Measurements from ENCODE around the gene FIGN. TPM values are rescaled to one million over a fixed set of nuclear protein-coding genes. Genes with fewer than 3 reads are reported as not detected.

The FIGN gene
- polyA plus RNA-seq, 1 donor from 2014 or later, result 0.71 TPM

GRCh38 chr2:163558251-163559021 is 177.4 kb downstream of the FIGN start:
- Histone ChIP-seq H3K79me2 (replicated peaks; ENCODE audit: insufficient read depth, low read length) (no peaks in the 10 kb centered on the region), H3F3A (ENCODE audit: insufficient read depth, low read length, poor library complexity, severe bottlenecking) (no peaks in the 10 kb centered on the region), H3K36me3 (ENCODE audit: insufficient read depth, low read length) (no peaks in the 10 kb centered on the region), H2AFZ (ENCODE audit: low read depth, low read length) (no peak overlapping the region), H3K9ac (ENCODE audit: low read length) (no peak overlapping the region), H3K27me3 (ENCODE audit: insufficient read depth, low read depth, low read length) (no peaks in the 10 kb centered on the region), H3K4me2 (ENCODE audit: low read length) (no peak overlapping the region), H3K4me3 (ENCODE audit: low read length) (no peak overlapping the region), H3K9me3 (ENCODE audit: low read length) (no peaks in the 10 kb centered on the region), H4K20me1 (ENCODE audit: insufficient read depth) (no peaks in the 10 kb centered on the region), H3K9me2 (ENCODE audit: insufficient read depth, low read length) (no peaks in the 10 kb centered on the region), H3K27ac (ENCODE audit: low read length) (no peak overlapping the region)
- TF ChIP-seq EZH2 (IDR thresholded peaks at IDR 0.05; ENCODE audit: borderline replicate concordance, insufficient read depth, low read length, poor library complexity, severe bottlenecking), result no peak
- no peak for TF ChIP-seq RAD21 (conservative IDR thresholded peaks at IDR 0.05)
- TF ChIP-seq EP300 (conservative IDR thresholded peaks at IDR 0.05; ENCODE audit: poor library complexity, severe bottlenecking), result no peak
- no peak for TF ChIP-seq CTCF (IDR thresholded peaks at IDR 0.05; ENCODE audit: poor library complexity, severe bottlenecking)
- no peak for TF ChIP-seq MXI1 (conservative IDR thresholded peaks at IDR 0.05; ENCODE audit: poor library complexity, severe bottlenecking)
- no peak for TF ChIP-seq SMC3 (conservative IDR thresholded peaks at IDR 0.05; ENCODE audit: poor library complexity)
- no peak for TF ChIP-seq REST (IDR thresholded peaks at IDR 0.05; ENCODE audit: borderline replicate concordance)
- no peak for TF ChIP-seq TAF1 (IDR thresholded peaks at IDR 0.05; ENCODE audit: low read depth)

GRCh38 chr2:163556511-163556910 is 179.3 kb downstream of the FIGN start:
- H3K9me2 ChIP-seq (ENCODE audit: insufficient read depth, low read length), result no peaks in the 10 kb centered on the region
- no peak overlapping the region for H2AFZ ChIP-seq (ENCODE audit: low read depth, low read length)
- H4K20me1 ChIP-seq (ENCODE audit: insufficient read depth), result no peaks in the 10 kb centered on the region
- no peaks in the 10 kb centered on the region for H3K79me2 ChIP-seq (replicated peaks; ENCODE audit: insufficient read depth, low read length)
- H3K9ac ChIP-seq (ENCODE audit: low read length), result no peak overlapping the region
- no peak overlapping the region for H3K27ac ChIP-seq (ENCODE audit: low read length)
- H3K9me3 ChIP-seq (ENCODE audit: low read length), result no peaks in the 10 kb centered on the region
- H3F3A ChIP-seq (ENCODE audit: insufficient read depth, low read length, poor library complexity, severe bottlenecking), result no peaks in the 10 kb centered on the region
- TF ChIP-seq TAF1 (IDR thresholded peaks at IDR 0.05; ENCODE audit: low read depth) (no peak), CTCF (IDR thresholded peaks at IDR 0.05; ENCODE audit: poor library complexity, severe bottlenecking) (no peak), EZH2 (IDR thresholded peaks at IDR 0.05; ENCODE audit: borderline replicate concordance, insufficient read depth, low read length, poor library complexity, severe bottlenecking) (no peak), MXI1 (conservative IDR thresholded peaks at IDR 0.05; ENCODE audit: poor library complexity, severe bottlenecking) (no peak)
- H3K36me3 ChIP-seq (ENCODE audit: insufficient read depth, low read length), result no peaks in the 10 kb centered on the region
- no peak overlapping the region for H3K4me3 ChIP-seq (ENCODE audit: low read length)
- no peak overlapping the region for H3K4me2 ChIP-seq (ENCODE audit: low read length)
- H3K27me3 ChIP-seq (ENCODE audit: insufficient read depth, low read depth, low read length), result no peaks in the 10 kb centered on the region
